ENCODE results near the gene SCAI.
"Not testable (repeated sequence)": the region's sequence is repeated elsewhere in the genome, so short reads cannot be mapped to it uniquely, and the experiment has no call there.

Gene SCAI

GRCh38 chr9:125125523-125125922, 17.8 kb downstream of the SCAI start:
- no peak for DNase-seq (ENCODE audit: extremely low read depth, low read depth)
- TF ChIP-seq, protein P1, sequence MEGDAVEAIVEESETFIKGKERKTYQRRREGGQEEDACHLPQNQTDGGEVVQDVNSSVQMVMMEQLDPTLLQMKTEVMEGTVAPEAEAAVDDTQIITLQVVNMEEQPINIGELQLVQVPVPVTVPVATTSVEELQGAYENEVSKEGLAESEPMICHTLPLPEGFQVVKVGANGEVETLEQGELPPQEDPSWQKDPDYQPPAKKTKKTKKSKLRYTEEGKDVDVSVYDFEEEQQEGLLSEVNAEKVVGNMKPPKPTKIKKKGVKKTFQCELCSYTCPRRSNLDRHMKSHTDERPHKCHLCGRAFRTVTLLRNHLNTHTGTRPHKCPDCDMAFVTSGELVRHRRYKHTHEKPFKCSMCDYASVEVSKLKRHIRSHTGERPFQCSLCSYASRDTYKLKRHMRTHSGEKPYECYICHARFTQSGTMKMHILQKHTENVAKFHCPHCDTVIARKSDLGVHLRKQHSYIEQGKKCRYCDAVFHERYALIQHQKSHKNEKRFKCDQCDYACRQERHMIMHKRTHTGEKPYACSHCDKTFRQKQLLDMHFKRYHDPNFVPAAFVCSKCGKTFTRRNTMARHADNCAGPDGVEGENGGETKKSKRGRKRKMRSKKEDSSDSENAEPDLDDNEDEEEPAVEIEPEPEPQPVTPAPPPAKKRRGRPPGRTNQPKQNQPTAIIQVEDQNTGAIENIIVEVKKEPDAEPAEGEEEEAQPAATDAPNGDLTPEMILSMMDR (IDR thresholded peaks at IDR 0.05; ENCODE audit: low read depth, low read length, missing control alignments), result no peak
- H3K4me3 ChIP-seq (replicated peaks; ENCODE audit: low read depth, low read length), result no peak overlapping the region

- TF ChIP-seq, protein P1 (IDR thresholded peaks at IDR 0.05; ENCODE audit: low read depth, low read length, missing control alignments), result no peak
- no peak for DNase-seq (ENCODE audit: extremely low read depth, low read depth)
- no peak overlapping the region for H3K4me3 ChIP-seq (replicated peaks; ENCODE audit: low read depth, low read length)
These were observed 22.2 kb downstream of the SCAI start for GRCh38 chr9:125121146-125121545.

DNA sequence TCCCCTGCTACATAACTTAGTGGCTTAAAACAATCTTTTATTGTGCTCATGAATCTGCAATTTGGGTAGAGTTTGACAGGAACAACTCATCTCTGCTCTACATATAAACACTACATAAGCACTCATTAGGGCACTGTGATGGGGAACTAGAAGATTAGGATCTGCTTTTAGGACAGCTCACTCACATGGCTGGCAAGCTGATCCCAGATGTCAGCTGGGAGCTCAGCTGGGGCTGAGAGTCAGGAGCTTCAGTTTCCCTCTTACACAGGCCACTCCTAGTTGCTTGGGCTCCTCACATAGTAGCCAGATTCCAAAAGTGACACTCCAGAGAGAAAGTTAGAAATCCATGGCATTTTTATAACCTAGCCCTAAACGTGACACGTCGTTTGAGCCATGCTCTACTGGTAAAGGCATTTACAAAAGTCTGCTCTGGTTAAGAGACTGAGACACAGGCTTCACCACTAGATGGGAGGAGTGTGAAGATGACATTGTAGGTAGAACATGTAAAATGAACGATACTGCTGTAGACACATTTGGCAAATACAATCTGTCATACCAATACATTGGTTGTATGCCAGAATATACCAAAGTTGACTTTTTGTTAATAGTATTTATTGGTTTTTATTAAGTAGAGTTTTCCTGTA, 23.6 kb downstream of the SCAI start:
- DNase-seq (ENCODE audit: extremely low read depth, low read depth), result peak; percentile 21
- no peak overlapping the region for H3K4me3 ChIP-seq (replicated peaks; ENCODE audit: low read depth, low read length)
- TF ChIP-seq, protein P1 (IDR thresholded peaks at IDR 0.05; ENCODE audit: low read depth, low read length, missing control alignments), result peak; percentile 18

GRCh38 chr9:125118696-125119095, 24.6 kb downstream of the SCAI start:
- not testable (repeated sequence) for DNase-seq (ENCODE audit: extremely low read depth, low read depth); H3K4me3 ChIP-seq (replicated peaks; ENCODE audit: low read depth, low read length)

DNA sequence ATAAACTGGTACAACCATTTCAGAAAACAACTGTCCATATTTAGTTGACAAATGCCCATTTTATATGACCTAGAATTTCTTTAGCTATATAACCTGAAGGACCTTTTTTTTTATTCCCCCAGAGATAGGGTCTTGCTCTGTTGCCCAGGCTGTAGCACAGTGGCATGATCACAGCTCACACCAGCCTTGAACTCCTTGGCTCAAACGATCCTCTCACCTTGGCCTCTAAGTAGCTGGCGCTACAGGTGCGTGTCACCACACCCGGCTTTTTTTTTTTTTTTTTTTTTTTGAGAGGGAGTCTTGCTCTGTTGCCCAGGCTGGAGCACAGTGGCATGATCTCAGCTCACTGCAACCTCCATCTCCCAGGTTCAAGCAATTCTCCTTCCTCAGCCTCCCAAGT, 28.8 kb downstream of the SCAI start:
- not testable (repeated sequence) for DNase-seq (ENCODE audit: extremely low read depth, low read depth); H3K4me3 ChIP-seq (replicated peaks; ENCODE audit: low read depth, low read length)

DNA sequence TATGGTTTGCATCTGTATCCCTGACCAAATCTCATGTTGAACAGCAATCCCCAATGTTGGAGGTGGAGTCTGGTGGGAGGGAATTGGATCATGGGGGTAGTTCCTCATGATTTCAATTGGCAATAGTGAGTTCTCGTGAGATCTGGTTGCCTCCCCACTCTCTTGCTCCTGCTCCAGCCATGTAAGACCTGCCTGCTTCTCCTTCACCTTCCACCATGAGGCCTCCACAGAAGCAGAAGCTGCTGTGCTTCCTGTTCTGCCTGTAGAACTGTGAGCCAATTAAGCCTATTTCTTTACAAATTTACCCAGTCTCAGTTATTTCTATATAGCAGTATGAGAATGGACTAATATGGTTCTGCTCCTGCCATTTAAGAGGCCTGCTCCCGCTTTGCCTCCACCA, 32.9 kb downstream of the SCAI start:
- no peak for DNase-seq (ENCODE audit: extremely low read depth, low read depth)
- H3K4me3 ChIP-seq (replicated peaks; ENCODE audit: low read depth, low read length), result no peak overlapping the region
- TF ChIP-seq, protein P1 (IDR thresholded peaks at IDR 0.05; ENCODE audit: low read depth, low read length, missing control alignments), result no peak

DNA sequence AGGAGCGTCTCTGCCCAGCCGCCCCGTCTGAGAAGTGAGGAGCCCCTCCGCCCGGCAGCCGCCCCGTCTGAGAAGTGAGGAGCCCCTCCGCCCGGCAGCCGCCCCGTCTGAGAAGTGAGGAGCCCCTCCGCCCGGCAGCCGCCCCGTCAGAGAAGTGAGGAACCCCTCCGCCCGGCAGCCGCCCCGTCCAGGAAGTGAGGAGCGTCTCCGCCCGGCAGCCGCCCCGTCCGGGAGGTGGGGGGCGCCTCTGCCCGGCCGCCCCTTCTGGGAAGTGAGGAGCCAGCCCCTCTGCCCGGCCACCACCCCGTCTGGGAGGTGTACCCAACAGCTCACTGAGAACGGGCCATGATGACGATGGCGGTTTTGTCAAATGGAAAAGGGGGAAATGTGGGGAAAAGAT, 34.8 kb downstream of the SCAI start:
- DNase-seq (ENCODE audit: extremely low read depth, low read depth); H3K4me3 ChIP-seq (replicated peaks; ENCODE audit: low read depth, low read length): not testable (repeated sequence)

GRCh38 chr9:125106285-125106893, 36.9 kb downstream of the SCAI start:
- DNase-seq (ENCODE audit: extremely low read depth, low read depth), result no peak
- TF ChIP-seq, protein P1 (IDR thresholded peaks at IDR 0.05; ENCODE audit: low read depth, low read length, missing control alignments), result no peak
- no peak overlapping the region for H3K4me3 ChIP-seq (replicated peaks; ENCODE audit: low read depth, low read length)

Measured in HFF-Myc (cell line).